ENCODE results near the gene RXRA.

Gene RXRA

DNA sequence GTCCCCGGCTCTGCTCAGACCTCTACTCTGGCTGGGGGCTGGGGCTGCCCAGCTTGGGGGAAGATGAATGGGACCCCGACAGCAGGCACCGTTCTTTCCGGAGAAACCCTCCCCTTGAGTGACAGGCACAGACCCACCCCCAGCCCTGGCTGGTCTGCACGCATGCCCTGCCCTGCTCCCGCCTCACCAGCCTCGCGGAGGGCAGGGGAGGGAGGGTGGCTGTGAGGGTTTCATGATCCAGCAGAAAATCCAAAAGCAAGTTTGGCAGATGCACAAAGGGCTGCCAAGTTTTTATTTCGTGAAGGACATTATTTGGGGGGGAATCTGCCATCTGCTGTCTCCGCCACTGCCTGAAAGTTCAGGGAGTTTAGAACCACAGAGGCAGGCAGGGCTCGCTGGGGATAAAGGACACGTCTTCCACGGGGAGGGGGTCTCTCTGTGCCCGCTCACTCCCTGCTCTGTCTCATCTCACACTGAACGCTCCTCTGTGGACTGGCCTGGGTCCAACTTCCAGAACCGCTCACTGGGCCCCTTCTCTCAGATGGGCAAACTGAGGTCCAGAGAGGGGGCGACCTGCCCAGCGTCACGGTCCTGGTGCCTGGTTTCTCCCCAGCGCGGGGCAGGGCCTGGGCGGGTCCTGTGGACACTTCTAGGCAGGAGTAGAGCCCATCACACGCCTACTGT is 92.9 kb downstream of the RXRA start:
- H3K27ac ChIP-seq (ENCODE audit: extremely low read depth, low read depth, low read length), result no peak overlapping the region
- POLR2A ChIA-PET, result no interaction called here
- H3K4me1 ChIP-seq (ENCODE audit: control insufficient read depth, insufficient read depth, low read length), result no peaks in the 10 kb centered on the region
- TF ChIP-seq, protein P1, sequence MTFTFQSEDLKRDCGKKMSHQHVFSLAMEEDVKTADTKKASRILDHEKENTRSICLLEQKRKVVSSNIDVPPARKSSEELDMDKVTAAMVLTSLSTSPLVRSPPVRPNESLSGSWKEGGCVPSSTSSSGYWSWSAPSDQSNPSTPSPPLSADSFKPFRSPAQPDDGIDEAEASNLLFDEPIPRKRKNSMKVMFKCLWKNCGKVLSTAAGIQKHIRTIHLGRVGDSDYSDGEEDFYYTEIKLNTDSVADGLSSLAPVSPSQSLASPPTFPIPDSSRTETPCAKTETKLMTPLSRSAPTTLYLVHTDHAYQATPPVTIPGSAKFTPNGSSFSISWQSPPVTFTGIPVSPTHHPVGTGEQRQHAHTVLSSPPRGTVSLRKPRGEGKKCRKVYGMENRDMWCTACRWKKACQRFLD (tag by site-specific recombination; IDR thresholded peaks at IDR 0.05), result no peak
- TF ChIP-seq SP2 (tag by site-specific recombination; IDR thresholded peaks at IDR 0.05) (peak; percentile 29), ZNF248 (tag by site-specific recombination; IDR thresholded peaks at IDR 0.05) (no peak), ZSCAN23 (tag by site-specific recombination; IDR thresholded peaks at IDR 0.05) (no peak), ZNF530 (tag by site-specific recombination; IDR thresholded peaks at IDR 0.05; ENCODE audit: low read depth) (no peak), KLF9 (tag by site-specific recombination; IDR thresholded peaks at IDR 0.05; ENCODE audit: low read depth) (no peak)
- TF ChIP-seq, protein P2, sequence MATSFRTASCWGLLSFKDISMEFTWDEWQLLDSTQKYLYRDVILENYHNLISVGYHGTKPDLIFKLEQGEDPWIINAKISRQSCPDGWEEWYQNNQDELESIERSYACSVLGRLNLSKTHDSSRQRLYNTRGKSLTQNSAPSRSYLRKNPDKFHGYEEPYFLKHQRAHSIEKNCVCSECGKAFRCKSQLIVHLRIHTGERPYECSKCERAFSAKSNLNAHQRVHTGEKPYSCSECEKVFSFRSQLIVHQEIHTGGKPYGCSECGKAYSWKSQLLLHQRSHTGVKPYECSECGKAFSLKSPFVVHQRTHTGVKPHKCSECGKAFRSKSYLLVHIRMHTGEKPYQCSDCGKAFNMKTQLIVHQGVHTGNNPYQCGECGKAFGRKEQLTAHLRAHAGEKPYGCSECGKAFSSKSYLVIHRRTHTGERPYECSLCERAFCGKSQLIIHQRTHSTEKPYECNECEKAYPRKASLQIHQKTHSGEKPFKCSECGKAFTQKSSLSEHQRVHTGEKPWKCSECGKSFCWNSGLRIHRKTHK (tag by site-specific recombination; IDR thresholded peaks at IDR 0.05), result no peak
- H3K4me3 ChIP-seq (ENCODE audit: low read depth, low read length), result no peak overlapping the region
- H3K9me3 ChIP-seq (ENCODE audit: control insufficient read depth, insufficient read depth, low read depth, low read length), result no peaks in the 10 kb centered on the region
- H3K36me3 ChIP-seq (ENCODE audit: control insufficient read depth in 2 of 2, insufficient read depth in 1 of 2, low read length in 2 of 2), result peaks cover 0 to 66% of the 10 kb centered on the region in 2 experiments; a peak in 1 of 3 replicates
- CTCF ChIA-PET, result interaction anchor here (0.9 kb wide), 1 partner anchor 19 kb away, joined by 3 read pairs; no protein-coding TSS in a partner anchor

DNA sequence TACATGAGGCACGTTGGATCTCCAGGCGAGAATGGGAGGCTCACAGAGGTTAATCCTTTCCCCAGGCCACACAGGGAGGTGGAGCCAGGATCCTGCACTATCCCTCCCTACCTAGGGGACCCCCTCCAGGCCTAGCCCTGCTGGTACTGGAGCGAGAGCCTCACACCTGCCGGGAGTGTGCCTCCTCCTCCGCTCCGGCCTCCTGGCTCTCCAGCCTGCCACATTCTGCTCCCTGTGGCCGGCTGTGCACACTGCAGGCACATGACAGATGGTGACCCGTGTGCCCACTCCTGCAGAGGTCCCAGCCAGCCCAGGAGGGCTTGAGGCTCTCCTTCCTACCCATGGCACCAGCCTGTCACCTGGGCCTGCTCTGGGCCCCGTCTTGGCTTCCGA is 93.4 kb downstream of the RXRA start:
- Histone ChIP-seq H3K9me3 (ENCODE audit: control insufficient read depth, insufficient read depth, low read depth, low read length) (no peaks in the 10 kb centered on the region), H3K36me3 (ENCODE audit: control insufficient read depth in 2 of 2, insufficient read depth in 1 of 2, low read length in 2 of 2) (peaks cover 0 to 69% of the 10 kb centered on the region in 2 experiments; a peak in 1 of 3 replicates), H3K27ac (ENCODE audit: extremely low read depth, low read depth, low read length) (no peak overlapping the region), H3K4me1 (ENCODE audit: control insufficient read depth, insufficient read depth, low read length) (no peaks in the 10 kb centered on the region), H3K4me3 (ENCODE audit: low read depth, low read length) (no peak overlapping the region)
- ChIA-PET POLR2A (no interaction called here), CTCF (no interaction called here)
- TF ChIP-seq IKZF3 (tag by site-specific recombination; IDR thresholded peaks at IDR 0.05) (no peak), ZNF664 (tag by site-specific recombination; IDR thresholded peaks at IDR 0.05) (no peak), ZNF341 (tag by site-specific recombination; IDR thresholded peaks at IDR 0.05; ENCODE audit: low read depth) (no peak), ZNF138 (tag by site-specific recombination; IDR thresholded peaks at IDR 0.05; ENCODE audit: borderline replicate concordance) (no peak), KLF16 (tag by site-specific recombination; IDR thresholded peaks at IDR 0.05) (no peak), ZNF571 (tag by site-specific recombination; IDR thresholded peaks at IDR 0.05) (no peak), ZNF324 (tag by site-specific recombination; IDR thresholded peaks at IDR 0.05) (no peak), SCRT2 (tag by site-specific recombination; IDR thresholded peaks at IDR 0.05) (no peak), ZNF600 (tag by site-specific recombination; IDR thresholded peaks at IDR 0.05) (peak; percentile 44; the same call in 1 of the 2 replicates), ZNF677 (tag by site-specific recombination; IDR thresholded peaks at IDR 0.05) (no peak), ZNF555 (tag by site-specific recombination; conservative IDR thresholded peaks at IDR 0.05) (no peak), ZNF354C (tag by site-specific recombination; IDR thresholded peaks at IDR 0.05; ENCODE audit: borderline replicate concordance, low read depth) (no peak), ZNF658 (tag by site-specific recombination; IDR thresholded peaks at IDR 0.05) (no peak), GLIS1 (tag by site-specific recombination; IDR thresholded peaks at IDR 0.05) (0 out of 2 replicates have a peak, but pooled peaks have one; percentile 6), ZNF266 (tag by site-specific recombination; IDR thresholded peaks at IDR 0.05; ENCODE audit: low read depth) (no peak)
- TF ChIP-seq, protein P3, sequence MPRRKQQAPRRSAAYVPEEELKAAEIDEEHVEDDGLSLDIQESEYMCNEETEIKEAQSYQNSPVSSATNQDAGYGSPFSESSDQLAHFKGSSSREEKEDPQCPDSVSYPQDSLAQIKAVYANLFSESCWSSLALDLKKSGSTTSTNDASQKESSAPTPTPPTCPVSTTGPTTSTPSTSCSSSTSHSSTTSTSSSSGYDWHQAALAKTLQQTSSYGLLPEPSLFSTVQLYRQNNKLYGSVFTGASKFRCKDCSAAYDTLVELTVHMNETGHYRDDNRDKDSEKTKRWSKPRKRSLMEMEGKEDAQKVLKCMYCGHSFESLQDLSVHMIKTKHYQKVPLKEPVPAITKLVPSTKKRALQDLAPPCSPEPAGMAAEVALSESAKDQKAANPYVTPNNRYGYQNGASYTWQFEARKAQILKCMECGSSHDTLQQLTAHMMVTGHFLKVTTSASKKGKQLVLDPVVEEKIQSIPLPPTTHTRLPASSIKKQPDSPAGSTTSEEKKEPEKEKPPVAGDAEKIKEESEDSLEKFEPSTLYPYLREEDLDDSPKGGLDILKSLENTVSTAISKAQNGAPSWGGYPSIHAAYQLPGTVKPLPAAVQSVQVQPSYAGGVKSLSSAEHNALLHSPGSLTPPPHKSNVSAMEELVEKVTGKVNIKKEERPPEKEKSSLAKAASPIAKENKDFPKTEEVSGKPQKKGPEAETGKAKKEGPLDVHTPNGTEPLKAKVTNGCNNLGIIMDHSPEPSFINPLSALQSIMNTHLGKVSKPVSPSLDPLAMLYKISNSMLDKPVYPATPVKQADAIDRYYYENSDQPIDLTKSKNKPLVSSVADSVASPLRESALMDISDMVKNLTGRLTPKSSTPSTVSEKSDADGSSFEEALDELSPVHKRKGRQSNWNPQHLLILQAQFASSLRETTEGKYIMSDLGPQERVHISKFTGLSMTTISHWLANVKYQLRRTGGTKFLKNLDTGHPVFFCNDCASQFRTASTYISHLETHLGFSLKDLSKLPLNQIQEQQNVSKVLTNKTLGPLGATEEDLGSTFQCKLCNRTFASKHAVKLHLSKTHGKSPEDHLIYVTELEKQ (tag by site-specific recombination; IDR thresholded peaks at IDR 0.05; ENCODE audit: borderline replicate concordance), result no peak
- TF ChIP-seq, protein P4, sequence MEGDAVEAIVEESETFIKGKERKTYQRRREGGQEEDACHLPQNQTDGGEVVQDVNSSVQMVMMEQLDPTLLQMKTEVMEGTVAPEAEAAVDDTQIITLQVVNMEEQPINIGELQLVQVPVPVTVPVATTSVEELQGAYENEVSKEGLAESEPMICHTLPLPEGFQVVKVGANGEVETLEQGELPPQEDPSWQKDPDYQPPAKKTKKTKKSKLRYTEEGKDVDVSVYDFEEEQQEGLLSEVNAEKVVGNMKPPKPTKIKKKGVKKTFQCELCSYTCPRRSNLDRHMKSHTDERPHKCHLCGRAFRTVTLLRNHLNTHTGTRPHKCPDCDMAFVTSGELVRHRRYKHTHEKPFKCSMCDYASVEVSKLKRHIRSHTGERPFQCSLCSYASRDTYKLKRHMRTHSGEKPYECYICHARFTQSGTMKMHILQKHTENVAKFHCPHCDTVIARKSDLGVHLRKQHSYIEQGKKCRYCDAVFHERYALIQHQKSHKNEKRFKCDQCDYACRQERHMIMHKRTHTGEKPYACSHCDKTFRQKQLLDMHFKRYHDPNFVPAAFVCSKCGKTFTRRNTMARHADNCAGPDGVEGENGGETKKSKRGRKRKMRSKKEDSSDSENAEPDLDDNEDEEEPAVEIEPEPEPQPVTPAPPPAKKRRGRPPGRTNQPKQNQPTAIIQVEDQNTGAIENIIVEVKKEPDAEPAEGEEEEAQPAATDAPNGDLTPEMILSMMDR (tag by site-specific recombination; IDR thresholded peaks at IDR 0.05), result peak; percentile 13; the same call in 1 of the 2 replicates
- TF ChIP-seq, protein P5, sequence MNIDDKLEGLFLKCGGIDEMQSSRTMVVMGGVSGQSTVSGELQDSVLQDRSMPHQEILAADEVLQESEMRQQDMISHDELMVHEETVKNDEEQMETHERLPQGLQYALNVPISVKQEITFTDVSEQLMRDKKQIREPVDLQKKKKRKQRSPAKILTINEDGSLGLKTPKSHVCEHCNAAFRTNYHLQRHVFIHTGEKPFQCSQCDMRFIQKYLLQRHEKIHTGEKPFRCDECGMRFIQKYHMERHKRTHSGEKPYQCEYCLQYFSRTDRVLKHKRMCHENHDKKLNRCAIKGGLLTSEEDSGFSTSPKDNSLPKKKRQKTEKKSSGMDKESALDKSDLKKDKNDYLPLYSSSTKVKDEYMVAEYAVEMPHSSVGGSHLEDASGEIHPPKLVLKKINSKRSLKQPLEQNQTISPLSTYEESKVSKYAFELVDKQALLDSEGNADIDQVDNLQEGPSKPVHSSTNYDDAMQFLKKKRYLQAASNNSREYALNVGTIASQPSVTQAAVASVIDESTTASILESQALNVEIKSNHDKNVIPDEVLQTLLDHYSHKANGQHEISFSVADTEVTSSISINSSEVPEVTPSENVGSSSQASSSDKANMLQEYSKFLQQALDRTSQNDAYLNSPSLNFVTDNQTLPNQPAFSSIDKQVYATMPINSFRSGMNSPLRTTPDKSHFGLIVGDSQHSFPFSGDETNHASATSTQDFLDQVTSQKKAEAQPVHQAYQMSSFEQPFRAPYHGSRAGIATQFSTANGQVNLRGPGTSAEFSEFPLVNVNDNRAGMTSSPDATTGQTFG (tag by site-specific recombination; IDR thresholded peaks at IDR 0.05; ENCODE audit: borderline replicate concordance), result no peak

Data from HEK293 (cell line).